ENCODE results near the gene COL7A1.
"Not testable (repeated sequence)": the region's sequence is repeated elsewhere in the genome, so short reads cannot be mapped to it uniquely, and the experiment has no call there.

Gene COL7A1

DNA sequence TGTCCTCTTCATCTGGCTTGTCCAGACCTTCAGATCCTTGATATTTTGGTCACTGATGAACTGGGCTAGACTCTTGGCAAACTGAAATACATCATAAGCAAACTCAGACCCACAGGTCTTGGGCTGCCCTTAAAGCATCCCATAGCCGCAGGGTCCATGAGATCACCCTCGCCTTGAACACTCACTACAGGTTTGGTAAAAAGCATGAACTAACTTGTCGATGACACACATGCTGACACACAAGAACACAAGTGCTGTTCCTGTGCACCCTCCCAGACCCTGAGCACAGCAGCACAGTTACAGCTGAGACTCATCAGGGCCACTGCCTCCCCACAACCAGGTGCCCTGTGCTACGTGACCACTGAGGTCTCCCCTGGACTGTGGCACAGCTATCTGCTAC is 59.6 kb downstream of the COL7A1 start:
- no peak for DNase-seq

GRCh38 chr3:48532977-48533337 is 62.2 kb downstream of the COL7A1 start:
- no peak for DNase-seq

DNA sequence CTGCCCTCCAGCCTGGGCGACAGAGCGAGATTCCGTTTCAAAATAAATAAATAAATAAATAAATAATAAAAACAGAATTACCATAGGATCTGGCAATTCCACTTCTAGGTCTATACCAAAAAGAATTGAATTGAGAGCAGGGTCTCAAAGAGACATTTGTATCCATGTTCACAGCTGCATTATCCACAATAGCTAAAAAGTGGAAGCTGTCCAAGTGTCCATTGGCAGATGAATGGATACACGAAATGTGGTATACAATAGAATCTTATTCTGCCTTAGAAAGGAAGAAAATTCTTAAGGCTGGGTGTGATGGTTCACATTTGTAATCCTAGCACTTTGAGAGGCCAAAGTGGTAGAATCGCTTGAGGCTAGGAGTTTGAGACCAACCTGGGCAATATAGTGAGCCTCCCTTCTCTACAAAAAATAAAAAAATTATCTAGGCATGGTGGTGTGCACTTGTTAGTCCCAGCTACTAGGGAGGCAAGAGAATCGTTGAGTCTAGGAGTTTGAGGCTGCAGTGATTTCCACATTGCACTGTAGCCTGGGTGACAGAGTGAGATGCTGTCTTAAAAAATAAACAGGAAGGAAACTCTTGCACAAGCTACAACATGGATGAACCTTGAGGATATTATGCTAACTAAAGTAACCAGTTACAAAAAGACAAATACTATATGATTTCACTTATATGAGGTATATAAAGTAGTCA is 62.7 kb downstream of the COL7A1 start:
- DNase-seq = no peak

- DNase-seq = not testable (repeated sequence)
Measured at GRCh38 chr3:48530701-48531100, 64.4 kb downstream of the COL7A1 start.

GRCh38 chr3:48528754-48529153 is 66.4 kb downstream of the COL7A1 start:
- DNase-seq = no peak

- no peak for DNase-seq
Measured at GRCh38 chr3:48528048-48528447, 67.1 kb downstream of the COL7A1 start.

DNA sequence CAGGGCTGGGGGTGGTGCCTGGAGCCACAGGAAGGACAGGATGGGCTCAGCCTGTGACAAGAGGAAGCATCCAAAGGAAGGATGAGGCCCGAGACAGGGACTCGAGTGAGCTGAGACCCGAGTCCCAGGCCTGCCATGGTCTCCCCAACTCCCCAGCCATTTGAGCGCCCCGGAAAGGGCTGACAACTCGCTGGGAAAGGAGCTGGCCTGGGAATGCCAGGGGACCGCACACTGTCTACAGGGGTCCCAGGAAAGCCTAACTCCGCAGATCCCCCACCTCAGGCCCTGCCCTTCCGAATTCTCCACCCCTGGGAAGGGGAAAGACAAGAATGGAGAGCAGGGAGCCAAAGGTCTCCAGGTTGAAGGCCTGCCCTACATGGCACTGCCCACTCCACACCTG is 70.2 kb downstream of the COL7A1 start:
- no peak for DNase-seq

GRCh38 chr3:48521635-48522034 is 73.5 kb downstream of the COL7A1 start:
- no peak for DNase-seq

DNA sequence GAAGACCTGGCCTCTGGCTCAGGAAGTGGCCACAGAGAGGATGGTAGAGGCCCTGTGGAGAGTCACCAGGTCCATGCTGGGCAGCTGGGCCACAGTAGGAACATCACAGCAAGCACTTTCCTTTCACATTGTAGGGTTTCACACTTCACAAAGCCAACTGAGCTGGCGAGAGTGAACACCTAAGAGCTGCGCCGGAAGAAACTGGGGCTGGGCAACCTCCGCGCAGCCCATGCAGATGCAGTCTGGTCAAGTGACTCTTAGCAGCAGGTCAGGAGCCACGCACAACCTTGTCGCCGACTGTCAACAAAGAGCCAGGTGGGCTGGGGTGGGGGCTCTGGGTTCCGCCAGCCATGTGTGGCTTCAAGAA is 75.9 kb downstream of the COL7A1 start:
- DNase-seq = no peak

GRCh38 chr3:48518638-48519276 is 76.4 kb downstream of the COL7A1 start:
- DNase-seq = no peak

GRCh38 chr3:48518069-48518468 is 77.1 kb downstream of the COL7A1 start:
- DNase-seq = no peak

DNA sequence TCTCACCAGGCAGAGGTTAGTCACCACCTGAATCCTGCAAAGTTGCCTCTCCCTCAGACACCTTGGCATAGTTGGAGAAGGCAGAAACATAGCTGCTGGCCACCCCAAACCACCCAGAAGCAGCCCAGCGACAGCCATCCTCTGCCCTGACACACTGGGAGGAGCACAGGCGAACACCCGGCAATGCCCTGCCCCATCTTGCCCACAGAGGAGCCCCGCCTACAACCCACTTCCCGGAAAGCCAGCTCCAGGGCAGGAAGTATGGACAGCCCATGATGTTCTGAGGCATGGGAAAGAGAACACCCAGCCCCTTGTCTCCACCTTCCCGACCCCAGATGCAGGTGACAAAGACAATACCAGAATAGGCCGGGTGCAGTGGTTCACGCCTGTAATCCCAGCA is 78.6 kb downstream of the COL7A1 start:
- DNase-seq = no peak

DNA sequence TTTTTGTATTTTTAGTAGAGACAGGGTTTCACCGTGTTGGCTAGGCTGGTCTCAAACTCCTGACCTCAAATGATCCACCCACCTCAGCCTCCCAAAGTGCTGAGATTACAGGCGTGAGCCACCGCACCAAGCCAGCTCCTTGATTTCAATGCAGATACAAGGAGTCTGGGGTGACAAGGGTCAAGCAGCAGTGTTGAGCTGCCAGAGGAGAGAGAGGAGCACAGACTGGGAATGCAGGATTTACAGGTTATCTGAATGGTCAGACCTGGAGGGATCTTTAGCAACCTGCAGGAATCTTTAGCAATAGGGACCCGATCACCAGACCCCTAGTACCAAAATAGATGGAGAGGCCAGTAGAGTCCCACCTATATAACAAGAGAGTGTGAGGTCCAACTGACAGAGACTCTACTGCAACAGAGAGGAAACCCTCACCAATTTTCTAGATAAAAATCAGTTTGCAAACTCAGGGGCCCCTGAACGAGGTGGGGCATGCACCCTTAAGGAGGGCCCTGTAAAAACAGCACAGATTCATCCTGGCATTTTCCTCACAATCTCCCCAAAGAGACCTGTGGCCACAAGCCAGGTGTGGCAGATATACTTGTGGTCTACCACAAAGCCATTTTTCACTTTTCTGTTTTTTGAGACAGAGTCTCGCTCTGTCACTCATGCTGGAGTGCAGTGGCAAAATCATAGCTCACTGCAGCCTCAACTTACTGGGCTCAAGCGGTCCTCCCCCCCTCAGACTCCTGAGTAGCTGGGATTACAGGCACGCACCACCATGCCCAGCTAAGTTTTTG is 80.5 kb downstream of the COL7A1 start:
- DNase-seq = no peak

Data from activated T-cell treated with anti-CD3 and anti-CD28 coated beads for 4 hours (primary cell).